WERI-Rb-1 (cell line): Measurements from ENCODE around the gene RNF40.
A peak's percentile ranks its signal among the peaks of the same experiment; 100 is the strongest.

Experiments used
- DNase-seq: peaks from one replicate; pipeline ENCODE4 v3.0.0-alpha.2; 2020
- H3K27ac ChIP-seq: fragments of 250-450 bp; sonication (Bioruptor Pico); 2 replicates; pipeline ENCODE4 v1.5.1; 2020; ENCODE audit warnings: mild to moderate bottlenecking, moderate library complexity
- H3K27me3 ChIP-seq: fragments of 250-450 bp; sonication (Bioruptor Pico); 2 replicates; pipeline ENCODE4 v1.5.1; 2021; ENCODE audit warnings: mild to moderate bottlenecking, low read depth, moderate library complexity; ENCODE audit not compliant: insufficient read depth, severe bottlenecking
- H3K36me3 ChIP-seq: fragments of 250-450 bp; sonication (Bioruptor Pico); 2 replicates; pipeline ENCODE4 v1.5.1; 2020; ENCODE audit warnings: mild to moderate bottlenecking, moderate library complexity
- H3K4me3 ChIP-seq: 2 replicates; pipeline ENCODE4 v1.5.1; 2011; ENCODE audit warnings: low read depth, mild to moderate bottlenecking, control low read depth, low read length
- H3K9me3 ChIP-seq: fragments of 250-450 bp; sonication (Bioruptor Pico); 2 replicates; pipeline ENCODE4 v1.5.1; 2021; ENCODE audit warnings: mild to moderate bottlenecking, moderate library complexity; ENCODE audit not compliant: severe bottlenecking
- CTCF ChIP-seq: IDR thresholded peaks from 2 replicates; pipeline ENCODE4 v1.5.1; 2011; ENCODE audit warnings: low read depth, mild to moderate bottlenecking, control low read depth, inconsistent platforms, low read length

The RNF40 gene

GRCh38 chr16:30756781-30757100, 5.4 kb upstream of the RNF40 start:
- no peak for DNase-seq
- no peak overlapping the region for H3K27ac ChIP-seq
- no peaks in the 10 kb centered on the region for H3K27me3 ChIP-seq
- H3K4me3 ChIP-seq: no peak overlapping the region
- no peak for TF ChIP-seq CTCF
- H3K9me3 ChIP-seq: no peaks in the 10 kb centered on the region
- H3K36me3 ChIP-seq: peaks cover 65% of the 10 kb centered on the region

- DNase-seq: no peak
- no peak overlapping the region for H3K27ac ChIP-seq
- H3K27me3 ChIP-seq: no peaks in the 10 kb centered on the region
- no peak for TF ChIP-seq CTCF
- H3K4me3 ChIP-seq: no peak overlapping the region
- H3K9me3 ChIP-seq: no peaks in the 10 kb centered on the region
- peaks cover 63% of the 10 kb centered on the region for H3K36me3 ChIP-seq
These were observed 4.8 kb upstream of the RNF40 start for GRCh38 chr16:30757316-30757715.

GRCh38 chr16:30758988-30759491, 3.1 kb upstream of the RNF40 start:
- H3K36me3 ChIP-seq: peaks cover 65% of the 10 kb centered on the region
- no peak for TF ChIP-seq CTCF
- no peak overlapping the region for H3K4me3 ChIP-seq

GRCh38 chr16:30760001-30760559, 2.0 kb upstream of the RNF40 start:
- no peak for TF ChIP-seq CTCF
- H3K4me3 ChIP-seq: no peak overlapping the region
- peaks cover 66% of the 10 kb centered on the region for H3K36me3 ChIP-seq
- H3K27ac ChIP-seq: no peak overlapping the region
- DNase-seq: no peak
- no peaks in the 10 kb centered on the region for H3K9me3 ChIP-seq
- no peaks in the 10 kb centered on the region for H3K27me3 ChIP-seq

More at GRCh38 chr16:30758988-30759491, 3.1 kb upstream of the RNF40 start:
- no peak overlapping the region for H3K27ac ChIP-seq
- H3K27me3 ChIP-seq: no peaks in the 10 kb centered on the region
- H3K9me3 ChIP-seq: no peaks in the 10 kb centered on the region
- DNase-seq: no peak

GRCh38 chr16:30760577-30761426, 1.3 kb upstream of the RNF40 start:
- TF ChIP-seq CTCF: no peak
- DNase-seq: no peak
- Histone ChIP-seq H3K9me3 (no peaks in the 10 kb centered on the region), H3K27me3 (no peaks in the 10 kb centered on the region), H3K27ac (peak overlapping the region; percentile 85), H3K36me3 (peaks cover 67% of the 10 kb centered on the region), H3K4me3 (peak overlapping the region; percentile 65)
